Caco-2 (cell line): ENCODE results near the gene GPR180. TPM values are rescaled to one million over a fixed set of nuclear protein-coding genes. Genes with fewer than 3 reads are reported as not detected.
"Not testable (repeated sequence)": the region's sequence is repeated elsewhere in the genome, so short reads cannot be mapped to it uniquely, and the experiment has no call there.

Experiments used
- BruUV-seq: library from RNA; stranded (reverse); fragments of 400-500 nt; replicated peaks from 2 replicates; lab custom pipeline; 2021; lab: Mats Ljungman, UMichigan
- CTCF ChIA-PET: fragments of 300-600 bp; sonication (Branson Sonifier 250); formaldehyde crosslinking; loops from one replicate; lab custom pipeline; 2022; ENCODE audit warnings: antibody characterized with exemption; lab: Charles Lee
- POLR2A ChIA-PET: fragments of 300-600 bp; sonication (Branson Sonifier 250); formaldehyde crosslinking; loops from one replicate; lab custom pipeline; 2022; ENCODE audit warnings: antibody characterized with exemption; lab: Charles Lee
- DNase-seq, 2 experiments: peaks; one replicate each; pipeline versions ENCODE4 v3.0.0 to v3.0.0-alpha.2; 2020 to 2022
- H3K27me3 ChIP-seq: replicated peaks from 2 replicates; pipeline ENCODE4 v1.6.0; 2011; ENCODE audit warnings: low read length; ENCODE audit not compliant: control insufficient read depth, insufficient read depth
- H3K36me3 ChIP-seq: 2 replicates; pipeline ENCODE4 v1.5.1; 2011; ENCODE audit warnings: low read length; ENCODE audit not compliant: control insufficient read depth, insufficient read depth
- H3K4me1 ChIP-seq: fragments of 250-450 bp; sonication (Bioruptor Pico); 2 replicates; pipeline ENCODE4 v1.5.1; 2020; ENCODE audit warnings: mild to moderate bottlenecking
- H3K4me3 ChIP-seq: 2 replicates; pipeline ENCODE4 v1.5.1; 2011; ENCODE audit warnings: low read depth, mild to moderate bottlenecking, control low read depth, low read length
- H3K9me3 ChIP-seq: fragments of 250-450 bp; sonication (Bioruptor Pico); 2 replicates; pipeline ENCODE4 v1.5.1; 2020; ENCODE audit warnings: mild to moderate bottlenecking, moderate library complexity
- H3K27ac Mint-ChIP-seq: one replicate; pipeline ENCODE4 v1.8.0; 2022; ENCODE audit warnings: mixed read lengths; ENCODE audit not compliant: unreplicated experiment
- H3K27me3 Mint-ChIP-seq: one replicate; pipeline ENCODE4 v1.8.0; 2022; ENCODE audit warnings: mixed read lengths; ENCODE audit not compliant: insufficient read depth, unreplicated experiment
- H3K36me3 Mint-ChIP-seq: one replicate; pipeline ENCODE4 v1.8.0; 2022; ENCODE audit warnings: mild to moderate bottlenecking, mixed read lengths; ENCODE audit not compliant: insufficient read depth, unreplicated experiment
- H3K4me1 Mint-ChIP-seq: one replicate; pipeline ENCODE4 v1.8.0; 2022; ENCODE audit warnings: low read depth, mixed read lengths; ENCODE audit not compliant: unreplicated experiment
- H3K4me3 Mint-ChIP-seq: one replicate; pipeline ENCODE4 v1.8.0; 2022; ENCODE audit warnings: mild to moderate bottlenecking, moderate library complexity, mixed read lengths; ENCODE audit not compliant: unreplicated experiment
- H3K9me3 Mint-ChIP-seq: one replicate; pipeline ENCODE4 v1.8.0; 2022; ENCODE audit warnings: mixed read lengths; ENCODE audit not compliant: unreplicated experiment
- intact Hi-C: fragments of 100-400 bp; cut with micrococcal nuclease; formaldehyde crosslinking; loops from one replicate; pipeline ENCODE4 v1.10.0; 2022; ENCODE audit not compliant: unreplicated experiment
- total RNA-seq: library from RNA; stranded (reverse); gene quantifications from 2 replicates; pipeline ENCODE4 v1.2.3, GENCODE V29; 2022
- TF ChIP-seq, protein P1 (sequence below), 2 experiments: fragments of 200-600 bp in 1 of 2; IDR thresholded peaks; 1 replicate in 1 of 2; 2 replicates in 1 of 2; pipeline versions ENCODE4 v1.5.1 to v1.8.0; 2011 to 2022; ENCODE audit warnings: antibody characterized with exemption in 1 of 2, control low read depth in 1 of 2, inconsistent platforms in 1 of 2, low read depth in 1 of 2, low read length in 1 of 2, mild to moderate bottlenecking in 1 of 2, moderate library complexity in 1 of 2; ENCODE audit not compliant: insufficient read depth in 1 of 2, severe bottlenecking in 1 of 2, unreplicated experiment in 1 of 2

The GPR180 gene
- total RNA-seq, 1 experiment from 2014 or later, result 6.4 TPM

- ChIA-PET CTCF (interaction anchor here (1.6 kb wide), 1 partner anchor 10 kb away, joined by 5 read pairs; no protein-coding TSS in a partner anchor), POLR2A (no interaction called here)
- DNase-seq, result no peak
- Mint-ChIP-seq H3K36me3 (peaks cover 7% of the 10 kb centered on the region), H3K27me3 (no peaks in the 10 kb centered on the region), H3K9me3 (no peaks in the 10 kb centered on the region), H3K27ac (no peak overlapping the region), H3K4me1 (no peaks in the 10 kb centered on the region), H3K4me3 (no peak overlapping the region)
- TF ChIP-seq, protein P1, sequence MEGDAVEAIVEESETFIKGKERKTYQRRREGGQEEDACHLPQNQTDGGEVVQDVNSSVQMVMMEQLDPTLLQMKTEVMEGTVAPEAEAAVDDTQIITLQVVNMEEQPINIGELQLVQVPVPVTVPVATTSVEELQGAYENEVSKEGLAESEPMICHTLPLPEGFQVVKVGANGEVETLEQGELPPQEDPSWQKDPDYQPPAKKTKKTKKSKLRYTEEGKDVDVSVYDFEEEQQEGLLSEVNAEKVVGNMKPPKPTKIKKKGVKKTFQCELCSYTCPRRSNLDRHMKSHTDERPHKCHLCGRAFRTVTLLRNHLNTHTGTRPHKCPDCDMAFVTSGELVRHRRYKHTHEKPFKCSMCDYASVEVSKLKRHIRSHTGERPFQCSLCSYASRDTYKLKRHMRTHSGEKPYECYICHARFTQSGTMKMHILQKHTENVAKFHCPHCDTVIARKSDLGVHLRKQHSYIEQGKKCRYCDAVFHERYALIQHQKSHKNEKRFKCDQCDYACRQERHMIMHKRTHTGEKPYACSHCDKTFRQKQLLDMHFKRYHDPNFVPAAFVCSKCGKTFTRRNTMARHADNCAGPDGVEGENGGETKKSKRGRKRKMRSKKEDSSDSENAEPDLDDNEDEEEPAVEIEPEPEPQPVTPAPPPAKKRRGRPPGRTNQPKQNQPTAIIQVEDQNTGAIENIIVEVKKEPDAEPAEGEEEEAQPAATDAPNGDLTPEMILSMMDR (IDR thresholded peaks at IDR 0.05; ENCODE audit: insufficient read depth in 1 of 2, low read depth in 1 of 2, low read length in 1 of 2, severe bottlenecking in 1 of 2, unreplicated experiment in 1 of 2), result no peak
- BruUV-seq, result no TSS peak
- Histone ChIP-seq H3K36me3 (no peaks in the 10 kb centered on the region; the same call in 1 of the 2 replicates), H3K4me1 (no peaks in the 10 kb centered on the region), H3K4me3 (no peak overlapping the region), H3K9me3 (no peaks in the 10 kb centered on the region), H3K27me3 (no peaks in the 10 kb centered on the region)
- intact Hi-C loops, result no loop called here
Observed at GRCh38 chr13:94630858-94631257, 29.2 kb downstream of the GPR180 start.

DNA sequence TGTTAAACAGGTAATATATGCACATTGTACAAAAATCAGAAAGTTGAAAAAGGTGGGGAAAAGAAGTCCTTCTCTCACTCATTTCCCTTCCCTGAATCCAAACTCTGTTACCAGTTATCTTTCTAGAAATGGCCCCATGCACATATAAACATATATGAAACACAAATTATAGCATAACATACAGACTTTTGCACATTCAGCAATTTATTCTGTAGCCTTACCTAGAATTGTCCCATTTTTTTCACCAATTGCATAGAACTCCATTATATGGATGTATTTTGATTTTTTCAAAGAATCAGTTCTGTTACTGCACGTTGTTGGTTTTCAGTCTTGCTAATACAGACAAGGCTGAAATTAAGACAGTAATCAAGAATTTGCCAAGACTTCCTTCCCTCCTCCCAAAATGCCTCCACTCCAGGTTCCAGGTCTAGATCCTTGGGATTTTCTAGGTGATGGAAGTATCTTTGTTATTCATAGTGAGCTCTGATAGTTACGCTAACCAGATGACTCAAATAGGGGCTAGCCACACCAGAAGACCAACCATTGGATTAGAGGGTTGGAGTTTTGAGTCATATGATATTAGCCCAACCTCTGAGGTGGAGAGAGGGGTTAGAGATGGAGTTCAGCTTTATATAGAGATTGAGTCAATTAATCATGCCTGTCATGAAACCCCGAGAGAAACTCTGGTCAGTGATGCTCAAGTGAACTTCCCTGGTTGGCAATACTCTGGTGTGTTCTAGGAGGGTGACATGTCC, 30.7 kb downstream of the GPR180 start:
- no peak overlapping the region for H3K27ac Mint-ChIP-seq
- Histone ChIP-seq H3K9me3 (no peaks in the 10 kb centered on the region), H3K4me3 (no peak overlapping the region), H3K27me3 (no peaks in the 10 kb centered on the region), H3K4me1 (no peaks in the 10 kb centered on the region), H3K36me3 (no peaks in the 10 kb centered on the region; the same call in 1 of the 2 replicates)
- no peak for DNase-seq
- H3K4me3 Mint-ChIP-seq, result no peak overlapping the region
- H3K27me3 Mint-ChIP-seq, result no peaks in the 10 kb centered on the region
- BruUV-seq, result no TSS peak
- POLR2A ChIA-PET, result no interaction called here
- CTCF ChIA-PET, result no interaction called here
- no peaks in the 10 kb centered on the region for H3K4me1 Mint-ChIP-seq
- no peaks in the 10 kb centered on the region for H3K9me3 Mint-ChIP-seq
- TF ChIP-seq, protein P1 (IDR thresholded peaks at IDR 0.05; ENCODE audit: insufficient read depth in 1 of 2, low read depth in 1 of 2, low read length in 1 of 2, severe bottlenecking in 1 of 2, unreplicated experiment in 1 of 2), result no peak
- H3K36me3 Mint-ChIP-seq, result peaks cover 7% of the 10 kb centered on the region
- intact Hi-C loops, result no loop called here

GRCh38 chr13:94636096-94636495, 34.4 kb downstream of the GPR180 start:
- H3K9me3 ChIP-seq, H3K27me3 Mint-ChIP-seq, DNase-seq, H3K4me1 ChIP-seq, H3K27me3 ChIP-seq, H3K4me1 Mint-ChIP-seq, H3K4me3 Mint-ChIP-seq, POLR2A ChIA-PET, H3K36me3 ChIP-seq, intact Hi-C loops, CTCF ChIA-PET, H3K27ac Mint-ChIP-seq, H3K9me3 Mint-ChIP-seq, H3K4me3 ChIP-seq, BruUV-seq, H3K36me3 Mint-ChIP-seq: not testable (repeated sequence)
